VCaP (cell line): ENCODE data around the gene CYP3A7.
"Not testable (repeated sequence)": the region's sequence is repeated elsewhere in the genome, so short reads cannot be mapped to it uniquely, and the experiment has no call there.

ENCODE experiments used
- H3K27ac ChIP-seq: fragments of 450-650 bp; 2 replicates; pipeline ENCODE4 v1.5.1; 2017
- CTCF ChIP-seq: fragments of 450-650 bp; conservative IDR thresholded peaks from 2 replicates; pipeline ENCODE4 v1.5.1; 2017; ENCODE audit warnings: mild to moderate bottlenecking, moderate library complexity

The CYP3A7 gene

GRCh38 chr7:99733448-99733847 lies 1.5 kb downstream of the CYP3A7 start:
- 0 out of 2 replicates have a peak, but pooled peaks have one; percentile 12 for TF ChIP-seq CTCF
- no peak overlapping the region for H3K27ac ChIP-seq

DNA sequence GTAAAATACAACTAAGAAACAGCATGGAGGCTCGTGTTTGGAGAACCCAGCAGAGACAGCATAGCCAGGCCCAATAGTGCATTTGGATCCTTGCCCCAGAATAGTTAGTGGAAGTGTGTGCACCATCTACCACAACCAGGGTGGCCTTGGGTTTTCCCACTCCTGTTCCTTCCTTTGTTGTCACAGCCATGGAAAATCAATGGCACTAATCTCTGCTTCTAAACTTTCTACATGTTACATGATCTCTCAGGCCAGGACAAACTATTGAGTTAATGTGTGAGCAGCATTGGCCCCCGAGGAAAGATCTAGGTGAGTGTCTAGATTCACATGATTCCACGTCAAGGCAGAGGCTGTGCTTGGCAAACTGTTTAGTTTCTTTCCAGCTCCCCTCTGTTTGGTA lies 2.0 kb downstream of the CYP3A7 start:
- no peak for TF ChIP-seq CTCF
- H3K27ac ChIP-seq, result no peak overlapping the region

- no peak for TF ChIP-seq CTCF
- no peak overlapping the region for H3K27ac ChIP-seq
Observed at GRCh38 chr7:99731638-99732374, 3.2 kb downstream of the CYP3A7 start.

GRCh38 chr7:99730992-99731391 lies 4.0 kb downstream of the CYP3A7 start:
- no peak for TF ChIP-seq CTCF
- H3K27ac ChIP-seq, result no peak overlapping the region

DNA sequence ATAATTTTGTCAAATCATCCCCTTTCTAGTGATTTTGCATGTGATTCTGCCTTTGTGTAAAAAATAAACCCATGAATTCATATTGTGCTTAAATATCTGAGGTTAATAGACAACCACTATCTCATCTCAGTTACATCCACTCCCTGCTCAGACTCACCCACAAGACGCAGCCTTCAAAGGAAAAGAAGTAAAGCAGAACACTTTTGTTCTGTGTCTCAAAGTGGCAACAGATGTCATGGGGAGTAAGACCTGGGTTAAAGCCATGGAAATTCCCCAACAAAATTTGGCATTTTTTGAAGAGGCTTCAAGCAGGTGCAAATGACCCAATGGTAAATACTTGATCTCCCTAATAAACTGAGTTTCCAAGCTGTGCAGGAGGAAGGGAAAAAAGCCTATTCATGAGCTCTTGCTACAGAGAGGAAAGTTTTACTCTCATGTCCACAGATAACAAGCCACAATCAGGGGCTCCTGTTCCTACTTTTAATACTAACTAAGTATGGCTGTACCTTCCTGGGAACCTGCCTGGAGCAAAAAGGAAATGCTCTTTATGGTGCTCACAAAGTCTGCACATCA lies 4.7 kb downstream of the CYP3A7 start:
- no peak overlapping the region for H3K27ac ChIP-seq
- TF ChIP-seq CTCF, result no peak

DNA sequence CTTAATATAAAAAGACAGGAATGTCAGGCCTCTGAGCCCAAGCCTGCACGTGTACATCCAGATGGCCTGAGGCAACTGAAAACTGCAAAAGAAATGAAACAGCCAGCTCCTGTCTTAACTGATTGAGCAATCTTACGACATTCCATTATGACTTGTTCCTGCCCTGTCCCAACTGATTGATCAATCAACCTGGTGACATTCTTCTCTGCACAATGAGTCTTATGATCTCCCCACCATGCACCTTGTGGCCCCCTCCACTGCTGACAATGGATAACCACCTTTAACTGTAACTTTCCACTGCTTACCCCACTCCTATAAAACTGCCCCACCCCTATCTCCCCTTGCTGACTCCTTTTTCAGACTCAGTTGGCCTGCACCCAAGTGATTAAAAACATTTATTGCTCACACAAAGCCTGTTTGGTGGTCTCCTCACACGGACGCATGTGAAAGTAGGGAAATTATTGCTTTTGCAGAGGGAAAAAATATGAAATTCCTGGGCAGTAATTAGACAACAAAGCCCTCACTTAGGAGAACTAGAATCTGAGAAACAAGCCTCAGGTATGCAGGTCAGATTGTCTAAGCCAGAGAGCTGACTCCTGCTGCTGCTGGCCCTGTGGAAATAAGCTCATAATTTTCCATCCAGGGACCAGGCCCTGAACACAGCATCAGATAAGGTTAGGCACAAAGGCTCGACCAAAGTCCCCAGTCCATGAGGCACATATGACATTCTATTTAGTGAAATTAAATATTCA lies 5.3 kb downstream of the CYP3A7 start:
- no peak overlapping the region for H3K27ac ChIP-seq
- TF ChIP-seq CTCF, result no peak

- no peak overlapping the region for H3K27ac ChIP-seq
- no peak for TF ChIP-seq CTCF
Observed at GRCh38 chr7:99728615-99729014, 6.4 kb downstream of the CYP3A7 start.

- H3K27ac ChIP-seq, result not testable (repeated sequence)
Observed at GRCh38 chr7:99723201-99723600, 11.8 kb downstream of the CYP3A7 start.
